GM12875 (cell line): ENCODE results near the gene CBX3.

Experiments used
- H3K4me3 ChIP-seq: one replicate; pipeline ENCODE4 v1.5.1; 2011; ENCODE audit warnings: low read depth, low read length, control low read depth
- TF ChIP-seq, protein P1 (sequence below): IDR thresholded peaks from 2 replicates; pipeline ENCODE4 v1.5.1; 2011; ENCODE audit warnings: low read depth, mild to moderate bottlenecking, control low read depth, inconsistent platforms, low read length, moderate library complexity, borderline replicate concordance; ENCODE audit not compliant: insufficient read depth

CBX3 gene

GRCh38 chr7:26188206-26188956 lies 13.2 kb upstream of the CBX3 start:
- no peak overlapping the region for H3K4me3 ChIP-seq
- TF ChIP-seq, protein P1, sequence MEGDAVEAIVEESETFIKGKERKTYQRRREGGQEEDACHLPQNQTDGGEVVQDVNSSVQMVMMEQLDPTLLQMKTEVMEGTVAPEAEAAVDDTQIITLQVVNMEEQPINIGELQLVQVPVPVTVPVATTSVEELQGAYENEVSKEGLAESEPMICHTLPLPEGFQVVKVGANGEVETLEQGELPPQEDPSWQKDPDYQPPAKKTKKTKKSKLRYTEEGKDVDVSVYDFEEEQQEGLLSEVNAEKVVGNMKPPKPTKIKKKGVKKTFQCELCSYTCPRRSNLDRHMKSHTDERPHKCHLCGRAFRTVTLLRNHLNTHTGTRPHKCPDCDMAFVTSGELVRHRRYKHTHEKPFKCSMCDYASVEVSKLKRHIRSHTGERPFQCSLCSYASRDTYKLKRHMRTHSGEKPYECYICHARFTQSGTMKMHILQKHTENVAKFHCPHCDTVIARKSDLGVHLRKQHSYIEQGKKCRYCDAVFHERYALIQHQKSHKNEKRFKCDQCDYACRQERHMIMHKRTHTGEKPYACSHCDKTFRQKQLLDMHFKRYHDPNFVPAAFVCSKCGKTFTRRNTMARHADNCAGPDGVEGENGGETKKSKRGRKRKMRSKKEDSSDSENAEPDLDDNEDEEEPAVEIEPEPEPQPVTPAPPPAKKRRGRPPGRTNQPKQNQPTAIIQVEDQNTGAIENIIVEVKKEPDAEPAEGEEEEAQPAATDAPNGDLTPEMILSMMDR = no peak

DNA sequence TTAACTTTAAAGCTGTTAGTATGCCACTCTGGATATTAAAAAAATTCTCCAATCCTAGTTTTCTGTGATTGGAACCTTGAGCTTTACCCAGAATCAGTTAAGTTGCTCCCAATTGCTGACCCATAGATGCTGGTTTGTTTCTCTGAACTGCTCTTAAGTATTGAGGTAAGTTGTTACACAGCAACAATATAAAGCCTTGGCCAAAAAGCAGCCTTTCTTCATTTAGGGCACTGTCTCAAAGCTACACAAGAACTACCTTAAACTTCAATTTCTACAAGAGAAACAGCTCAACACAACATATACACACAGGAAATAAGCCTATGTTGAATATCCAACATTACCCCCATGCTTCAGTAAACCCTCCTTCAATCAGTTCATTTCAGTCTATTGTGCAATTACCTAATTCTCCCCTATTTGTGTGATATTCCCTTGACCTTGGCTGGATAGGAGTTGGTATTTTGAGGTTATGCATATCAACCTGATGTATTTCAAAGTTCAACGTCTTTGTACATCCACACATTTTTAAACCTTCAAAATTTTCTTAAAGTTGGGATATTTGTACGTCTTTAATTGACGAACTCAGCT lies 12.5 kb upstream of the CBX3 start:
- TF ChIP-seq, protein P1 = no peak
- H3K4me3 ChIP-seq = no peak overlapping the region

GRCh38 chr7:26189697-26190096 lies 11.8 kb upstream of the CBX3 start:
- TF ChIP-seq, protein P1 = no peak

DNA sequence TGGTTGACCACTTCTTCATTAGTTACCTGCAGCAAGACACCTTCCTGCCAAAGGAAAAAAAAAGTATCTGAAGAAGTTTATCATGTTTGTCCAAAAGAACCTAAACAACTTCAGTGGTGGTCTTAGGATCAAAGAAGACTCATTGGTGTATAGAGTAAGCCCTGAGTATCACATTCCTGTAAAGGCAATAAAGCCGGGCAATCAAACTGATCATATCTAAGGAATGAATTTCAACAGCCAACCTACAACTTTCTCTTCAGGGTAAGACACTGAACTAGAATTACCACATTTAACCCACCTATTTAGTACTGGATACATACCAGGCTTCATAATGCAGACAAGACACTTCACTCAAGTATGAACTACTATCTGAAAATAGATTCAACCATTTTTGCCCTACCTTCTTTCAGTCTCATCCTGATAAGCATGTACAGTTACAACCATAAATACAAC lies 11.1 kb upstream of the CBX3 start:
- no peak overlapping the region for H3K4me3 ChIP-seq
- TF ChIP-seq, protein P1 = no peak

More at GRCh38 chr7:26189697-26190096, 11.8 kb upstream of the CBX3 start:
- H3K4me3 ChIP-seq = no peak overlapping the region

GRCh38 chr7:26191233-26191973 lies 10.1 kb upstream of the CBX3 start:
- no peak overlapping the region for H3K4me3 ChIP-seq
- TF ChIP-seq, protein P1 = no peak

DNA sequence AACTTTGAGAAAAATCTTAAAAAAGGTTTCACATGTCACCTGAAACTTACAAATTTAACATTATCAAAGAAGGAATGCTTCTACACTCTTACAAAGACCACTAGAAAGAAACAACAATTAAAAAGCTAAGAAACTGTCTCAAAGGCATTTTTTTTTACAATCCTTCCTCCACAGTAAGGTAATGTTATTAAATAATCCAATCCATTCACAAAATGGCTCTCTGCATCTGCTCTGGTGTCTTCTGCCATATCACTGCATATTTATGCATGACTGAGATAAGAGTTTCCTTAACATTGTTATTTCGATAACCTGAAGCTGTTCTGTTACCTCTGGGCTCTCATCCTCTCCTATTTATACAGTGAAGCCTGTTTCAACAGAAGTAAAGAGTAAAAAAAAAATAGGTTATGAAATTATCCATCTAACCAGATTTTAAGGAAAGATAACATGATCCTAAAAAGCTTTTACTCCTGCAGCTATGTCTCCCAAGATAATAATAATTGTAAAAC lies 9.5 kb upstream of the CBX3 start:
- TF ChIP-seq, protein P1 = no peak
- no peak overlapping the region for H3K4me3 ChIP-seq
